Liver (tissue), 9 donors: ENCODE data around the gene BTBD19. TPM values are rescaled to one million over a fixed set of nuclear protein-coding genes. Genes with fewer than 3 reads are reported as not detected.

ENCODE experiments used
- DNase-seq: peaks from one replicate; pipeline ENCODE4 v3.0.0-alpha.2; 2017; ENCODE audit warnings: low spot score
- H3K27ac ChIP-seq, 2 donors: one replicate each; pipeline ENCODE4 v1.7.0; 2013; ENCODE audit warnings: inconsistent platforms in 2 of 2, low read length in 2 of 2, control low read depth in 1 of 2, low read depth in 1 of 2, mild to moderate bottlenecking in 1 of 2
- H3K27me3 ChIP-seq, 4 donors: one replicate each; pipeline versions ENCODE4 v1.6.1 to v1.7.0; 2013; ENCODE audit warnings: low read length in 3 of 4, inconsistent platforms in 1 of 4, mild to moderate bottlenecking in 1 of 4, moderate library complexity in 1 of 4; ENCODE audit not compliant: control insufficient read depth in 4 of 4, insufficient read depth in 4 of 4
- H3K36me3 ChIP-seq, 4 donors: one replicate each; pipeline versions ENCODE4 v1.6.1 to v1.7.0; 2013; ENCODE audit warnings: low read length in 3 of 4, mild to moderate bottlenecking in 3 of 4, low read depth in 1 of 4, moderate library complexity in 1 of 4; ENCODE audit not compliant: control insufficient read depth in 4 of 4, insufficient read depth in 3 of 4
- H3K4me1 ChIP-seq, 4 donors: one replicate each; pipeline versions ENCODE4 v1.6.1 to v1.7.0; 2013; ENCODE audit warnings: low read length in 3 of 4, mild to moderate bottlenecking in 3 of 4, moderate library complexity in 1 of 4; ENCODE audit not compliant: control insufficient read depth in 4 of 4, insufficient read depth in 4 of 4
- H3K4me3 ChIP-seq, 3 donors: one replicate each; pipeline versions ENCODE4 v1.6.1 to v1.7.0; 2013; ENCODE audit warnings: low read length in 3 of 3, control low read depth in 1 of 3, low read depth in 1 of 3, mild to moderate bottlenecking in 1 of 3
- H3K9ac ChIP-seq, 2 donors: one replicate each; pipeline ENCODE4 v1.7.0; 2013; ENCODE audit warnings: low read length in 2 of 2, mild to moderate bottlenecking in 2 of 2, moderate library complexity in 2 of 2, control low read depth in 1 of 2, low read depth in 1 of 2
- H3K9me3 ChIP-seq, 4 donors: one replicate each; pipeline versions ENCODE4 v1.6.1 to v1.7.0; 2013; ENCODE audit warnings: low read length in 3 of 4; ENCODE audit not compliant: control insufficient read depth in 4 of 4
- ATF3 ChIP-seq: IDR thresholded peaks from 2 replicates; pipeline ENCODE4 v1.6.1; 2016; ENCODE audit warnings: antibody characterized with exemption
- EGR1 ChIP-seq, 2 donors: IDR thresholded peaks; 2 replicates each; pipeline ENCODE4 v1.6.1; 2016 to 2018; ENCODE audit warnings: antibody characterized with exemption in 2 of 2, low read depth in 2 of 2
- FOXA1 ChIP-seq: IDR thresholded peaks from 2 replicates; pipeline ENCODE4 v1.6.1; 2016; ENCODE audit warnings: antibody characterized with exemption
- FOXA2 ChIP-seq: IDR thresholded peaks from 2 replicates; pipeline ENCODE4 v1.6.1; 2016; ENCODE audit warnings: antibody characterized with exemption
- HNF4A ChIP-seq, 2 donors: conservative IDR thresholded peaks; 2 replicates each; pipeline ENCODE4 v1.6.1; 2016; ENCODE audit warnings: antibody characterized with exemption in 2 of 2, mild to moderate bottlenecking in 2 of 2
- HNF4G ChIP-seq: IDR thresholded peaks from 2 replicates; pipeline ENCODE4 v1.6.1; 2016; ENCODE audit warnings: antibody characterized with exemption
- JUND ChIP-seq, 2 donors: IDR thresholded peaks; 2 replicates each; pipeline ENCODE4 v1.6.1; 2016; ENCODE audit warnings: antibody characterized with exemption in 2 of 2
- MAX ChIP-seq: IDR thresholded peaks from 2 replicates; pipeline ENCODE4 v1.6.1; 2016; ENCODE audit warnings: antibody characterized with exemption
- NR2F2 ChIP-seq: IDR thresholded peaks from 2 replicates; pipeline ENCODE4 v1.6.1; 2016; ENCODE audit warnings: antibody characterized with exemption
- RAD21 ChIP-seq, 2 donors: IDR thresholded peaks; 2 replicates each; pipeline ENCODE4 v1.6.1; 2016; ENCODE audit warnings: antibody characterized with exemption in 2 of 2, mild to moderate bottlenecking in 2 of 2
- RXRA ChIP-seq, 2 donors: IDR thresholded peaks; 2 replicates each; pipeline ENCODE4 v1.6.1; 2017 to 2018; ENCODE audit warnings: antibody characterized with exemption in 2 of 2, mild to moderate bottlenecking in 1 of 2
- YY1 ChIP-seq: IDR thresholded peaks from 2 replicates; pipeline ENCODE4 v1.6.1; 2016; ENCODE audit warnings: antibody characterized with exemption, mild to moderate bottlenecking
- ZBTB33 ChIP-seq: IDR thresholded peaks from 2 replicates; pipeline ENCODE4 v1.6.1; 2016; ENCODE audit warnings: antibody characterized with exemption
- WGBS: extraction: QIAGEN DNeasy Blood & Tissue Kit; methylation state at CpG from one replicate; pipeline ENCODE4 v1.1.7; 2013; 5-methylcytosine and 5-hydroxymethylcytosine counted together
- polyA plus RNA-seq, 2 donors: library from polyadenylated mRNA; stranded (reverse) in 1 of 2; unstranded in 1 of 2; fragments of 200-250 nt in 1 of 2; fragments of >200 nt in 1 of 2; fragmentation: Nextera tagmentation in 1 of 2; extraction: Ambion mirVana in 1 of 2; gene quantifications; one replicate each; pipeline versions ENCODE4 v1.2.1 to v1.2.3, GENCODE V29; 2013 to 2015
- total RNA-seq, 2 donors: library from RNA; depleted of rRNA; stranded (reverse); fragments of >200 nt; gene quantifications; one replicate each; pipeline ENCODE4 v1.2.3, GENCODE V29; 2014
- donor health status: healthy.
- donor health status: healthy.
- donor health status: healthy.
- donor health status: healthy.
- donor health status: healthy.

BTBD19 gene
- total and polyA plus RNA-seq, 4 donors: 1.3 to 3.1 (median 2.6) TPM

GRCh38 chr1:44787506-44787905 is 20.8 kb upstream of the BTBD19 start:
- 97% methylated on average over 10 of the region's 10 CpGs for WGBS
- no peak overlapping the region for H3K4me3 ChIP-seq
- DNase-seq: no peak
- H3K36me3 ChIP-seq: no peaks in the 10 kb centered on the region
- no peaks in the 10 kb centered on the region for H3K9me3 ChIP-seq
- H3K4me1 ChIP-seq: peaks cover 6 to 21% (median 13%) of the 10 kb centered on the region in 4 donors
- H3K27me3 ChIP-seq: no peaks in the 10 kb centered on the region
- no peak overlapping the region for H3K9ac ChIP-seq
- H3K27ac ChIP-seq: no peak overlapping the region
- TF ChIP-seq RXRA (IDR thresholded peaks at IDR 0.05) (no peak), HNF4A (conservative IDR thresholded peaks at IDR 0.05) (no peak), JUND (IDR thresholded peaks at IDR 0.05) (no peak), ATF3 (no peak), YY1 (no peak), RAD21 (IDR thresholded peaks at IDR 0.05) (no peak), MAX (no peak), FOXA1 (no peak)

- DNase-seq: no peak
- 90% methylated on average over 9 of the region's 9 CpGs for WGBS
- H3K27ac ChIP-seq: no peak within 1 kb of the TSS
Measured at GRCh38 chr1:44788120-44788860, 20.0 kb upstream of the BTBD19 start, which contains the start of gene BEST4. BEST4 (minus strand) TSS chr1:44788170; CDS start chr1:44787705, 465 bp downstream.

GRCh38 chr1:44790968-44791801 is 17.1 kb upstream of the BTBD19 start:
- no peaks in the 10 kb centered on the region for H3K36me3 ChIP-seq
- no peak for DNase-seq
- H3K27ac ChIP-seq: no peak overlapping the region
- H3K9ac ChIP-seq: no peak overlapping the region
- peaks cover 0 to 4% (median 1%) of the 10 kb centered on the region in 4 donors for H3K4me1 ChIP-seq
- H3K27me3 ChIP-seq: no peaks in the 10 kb centered on the region
- 67% methylated on average over 7 of the region's 7 CpGs for WGBS
- H3K4me3 ChIP-seq: no peak overlapping the region
- no peak for TF ChIP-seq FOXA2
- no peak for TF ChIP-seq ZBTB33
- no peaks in the 10 kb centered on the region for H3K9me3 ChIP-seq

More at GRCh38 chr1:44788120-44788860, 20.0 kb upstream of the BTBD19 start, which contains the start of gene BEST4:
- Histone ChIP-seq H3K9ac (no peak within 1 kb of the TSS), H3K27me3 (no peaks in the 10 kb centered on the region), H3K9me3 (no peaks in the 10 kb centered on the region), H3K36me3 (no peaks in the 10 kb centered on the region), H3K4me1 (peaks cover 6 to 21% (median 13%) of the 10 kb centered on the region in 4 donors), H3K4me3 (no peak within 1 kb of the TSS)
- TF ChIP-seq YY1 (no peak), EGR1 (IDR thresholded peaks at IDR 0.05; ENCODE audit: low read depth in 2 of 2) (no peak), NR2F2 (no peak), HNF4G (no peak), FOXA2 (no peak)
